Gastroesophageal sphincter (tissue), 4 donors: ENCODE results near the gene MAPT. TPM values are rescaled to one million over a fixed set of nuclear protein-coding genes. Genes with fewer than 3 reads are reported as not detected.

Experiments
- ATAC-seq: fragments of 150-250 bp; one replicate; pipeline ENCODE4 v1.9.1; 2016; ENCODE audit warnings: mild to moderate bottlenecking, moderate library complexity
- H3K27ac ChIP-seq, 4 donors: fragments of 200-600 bp; sonication (generic) in 3 of 4; 1 replicate in 3 of 4; 2 replicates in 1 of 4; pipeline ENCODE4 v1.5.1; 2016 to 2019
- H3K27me3 ChIP-seq: fragments of 200-600 bp; sonication (generic); one replicate; pipeline ENCODE4 v1.5.1; 2019
- H3K36me3 ChIP-seq, 2 donors: fragments of 200-600 bp; sonication (generic); one replicate each; pipeline ENCODE4 v1.5.1; 2019; ENCODE audit warnings: control low read depth in 1 of 2
- H3K4me1 ChIP-seq, 3 donors: fragments of 200-600 bp; sonication (generic); 1 replicate in 2 of 3; 2 replicates in 1 of 3; pipeline ENCODE4 v1.5.1; 2016 to 2019; ENCODE audit warnings: control low read depth in 2 of 3
- H3K4me3 ChIP-seq, 2 donors: fragments of 200-600 bp; sonication (generic); one replicate each; pipeline ENCODE4 v1.5.1; 2019; ENCODE audit warnings: mild to moderate bottlenecking in 1 of 2, moderate library complexity in 1 of 2
- H3K9me3 ChIP-seq, 3 donors: fragments of 200-600 bp; sonication (generic); one replicate each; pipeline ENCODE4 v1.5.1; 2017 to 2019; ENCODE audit warnings: control low read depth in 2 of 3
- EP300 ChIP-seq: sonication (generic); formaldehyde crosslinking; IDR thresholded peaks from one replicate; pipeline ENCODE4 v1.6.1; 2017; ENCODE audit warnings: antibody characterized with exemption, mild to moderate bottlenecking
- POLR2A ChIP-seq, 2 donors: fragments of 450-650 bp; IDR thresholded peaks; one replicate each; pipeline ENCODE4 v1.6.1; 2017; ENCODE audit warnings: antibody characterized with exemption in 2 of 2, mild to moderate bottlenecking in 2 of 2, moderate library complexity in 1 of 2
- POLR2AphosphoS5 ChIP-seq: sonication (generic); formaldehyde crosslinking; IDR thresholded peaks from one replicate; pipeline ENCODE4 v1.6.1; 2017; ENCODE audit warnings: antibody characterized with exemption
- WGBS, 2 donors: methylation state at CpG; one replicate each; pipeline ENCODE4 v1.1.5; 2018; ENCODE audit warnings: low coverage in 1 of 2; 5-methylcytosine and 5-hydroxymethylcytosine counted together
- total RNA-seq, 4 donors: library from RNA; depleted of rRNA; stranded (reverse); fragments of >200 nt; gene quantifications; one replicate each; pipeline ENCODE4 v1.1.0, GENCODE V29; 2016
- TF ChIP-seq, protein P1 (sequence below), 4 experiments: fragments of 200-600 bp in 2 of 4; fragments of 450-650 bp in 2 of 4; sonication (generic) in 1 of 4; IDR thresholded peaks; one replicate each; pipeline ENCODE4 v1.5.1; 2017 to 2019; ENCODE audit warnings: antibody characterized with exemption in 4 of 4, mild to moderate bottlenecking in 2 of 4, moderate library complexity in 2 of 4

Gene MAPT
- total RNA-seq, 4 donors from 2014 or later = 3.4 to 12.2 (median 8.5) TPM

- TF ChIP-seq EP300 (no peak), POLR2A (IDR thresholded peaks at IDR 0.05) (no peak), POLR2AphosphoS5 (no peak)
- TF ChIP-seq, protein P1, sequence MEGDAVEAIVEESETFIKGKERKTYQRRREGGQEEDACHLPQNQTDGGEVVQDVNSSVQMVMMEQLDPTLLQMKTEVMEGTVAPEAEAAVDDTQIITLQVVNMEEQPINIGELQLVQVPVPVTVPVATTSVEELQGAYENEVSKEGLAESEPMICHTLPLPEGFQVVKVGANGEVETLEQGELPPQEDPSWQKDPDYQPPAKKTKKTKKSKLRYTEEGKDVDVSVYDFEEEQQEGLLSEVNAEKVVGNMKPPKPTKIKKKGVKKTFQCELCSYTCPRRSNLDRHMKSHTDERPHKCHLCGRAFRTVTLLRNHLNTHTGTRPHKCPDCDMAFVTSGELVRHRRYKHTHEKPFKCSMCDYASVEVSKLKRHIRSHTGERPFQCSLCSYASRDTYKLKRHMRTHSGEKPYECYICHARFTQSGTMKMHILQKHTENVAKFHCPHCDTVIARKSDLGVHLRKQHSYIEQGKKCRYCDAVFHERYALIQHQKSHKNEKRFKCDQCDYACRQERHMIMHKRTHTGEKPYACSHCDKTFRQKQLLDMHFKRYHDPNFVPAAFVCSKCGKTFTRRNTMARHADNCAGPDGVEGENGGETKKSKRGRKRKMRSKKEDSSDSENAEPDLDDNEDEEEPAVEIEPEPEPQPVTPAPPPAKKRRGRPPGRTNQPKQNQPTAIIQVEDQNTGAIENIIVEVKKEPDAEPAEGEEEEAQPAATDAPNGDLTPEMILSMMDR (IDR thresholded peaks at IDR 0.05) = no peak
- ATAC-seq = no peak
- Histone ChIP-seq H3K27me3 (no peaks in the 10 kb centered on the region), H3K9me3 (no peaks in the 10 kb centered on the region), H3K36me3 (no peaks in the 10 kb centered on the region), H3K27ac (no peak overlapping the region), H3K4me1 (no peaks in the 10 kb centered on the region), H3K4me3 (no peak overlapping the region)
- WGBS, 2 donors = no CpG with 5 or more reads among the region's 2 CpGs
Observed at GRCh38 chr17:45918241-45918745, 23.9 kb downstream of the MAPT start.

DNA sequence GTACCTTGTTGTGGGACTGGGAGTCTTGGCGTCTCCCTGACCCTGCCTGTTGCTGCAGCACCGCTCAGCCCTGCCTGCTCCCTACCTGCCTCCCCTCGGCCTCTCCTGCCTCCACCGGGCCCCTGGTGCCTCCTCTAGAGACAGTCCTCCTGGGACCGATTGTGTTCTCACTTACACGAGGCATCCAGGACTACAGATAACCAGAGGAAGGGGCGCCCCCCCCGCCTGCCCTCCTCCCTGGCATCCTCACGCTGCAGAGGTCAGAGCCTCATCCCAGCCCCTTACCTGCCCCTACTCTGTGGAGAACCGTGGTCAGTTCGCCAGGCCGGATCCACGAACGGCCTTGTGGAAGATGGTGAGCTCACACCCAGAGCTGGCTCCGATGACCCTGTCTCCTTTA, 24.8 kb downstream of the MAPT start:
- ATAC-seq = no peak
- H3K4me1 ChIP-seq = no peaks in the 10 kb centered on the region
- WGBS, 2 donors = 71 to 79% methylated on average over 5 to 6 of the region's 15 CpGs
- H3K36me3 ChIP-seq = no peaks in the 10 kb centered on the region
- no peaks in the 10 kb centered on the region for H3K9me3 ChIP-seq
- no peaks in the 10 kb centered on the region for H3K27me3 ChIP-seq
- no peak overlapping the region for H3K4me3 ChIP-seq
- H3K27ac ChIP-seq = no peak overlapping the region
- TF ChIP-seq EP300 (no peak), POLR2A (IDR thresholded peaks at IDR 0.05) (no peak), POLR2AphosphoS5 (no peak)
- TF ChIP-seq, protein P1 (IDR thresholded peaks at IDR 0.05) = no peak

- 75 to 87% methylated on average over 3 to 5 of the region's 9 CpGs for WGBS, 2 donors
- H3K9me3 ChIP-seq = no peaks in the 10 kb centered on the region
- H3K27me3 ChIP-seq = no peaks in the 10 kb centered on the region
- no peaks in the 10 kb centered on the region for H3K36me3 ChIP-seq
- TF ChIP-seq, protein P1 (IDR thresholded peaks at IDR 0.05) = no peak
- TF ChIP-seq POLR2A (IDR thresholded peaks at IDR 0.05) (no peak), POLR2AphosphoS5 (no peak)
- no peak overlapping the region for H3K4me3 ChIP-seq
- ATAC-seq = no peak
- H3K4me1 ChIP-seq = no peaks in the 10 kb centered on the region
- H3K27ac ChIP-seq = no peak overlapping the region
Observed at GRCh38 chr17:45920083-45920482, 25.7 kb downstream of the MAPT start.

DNA sequence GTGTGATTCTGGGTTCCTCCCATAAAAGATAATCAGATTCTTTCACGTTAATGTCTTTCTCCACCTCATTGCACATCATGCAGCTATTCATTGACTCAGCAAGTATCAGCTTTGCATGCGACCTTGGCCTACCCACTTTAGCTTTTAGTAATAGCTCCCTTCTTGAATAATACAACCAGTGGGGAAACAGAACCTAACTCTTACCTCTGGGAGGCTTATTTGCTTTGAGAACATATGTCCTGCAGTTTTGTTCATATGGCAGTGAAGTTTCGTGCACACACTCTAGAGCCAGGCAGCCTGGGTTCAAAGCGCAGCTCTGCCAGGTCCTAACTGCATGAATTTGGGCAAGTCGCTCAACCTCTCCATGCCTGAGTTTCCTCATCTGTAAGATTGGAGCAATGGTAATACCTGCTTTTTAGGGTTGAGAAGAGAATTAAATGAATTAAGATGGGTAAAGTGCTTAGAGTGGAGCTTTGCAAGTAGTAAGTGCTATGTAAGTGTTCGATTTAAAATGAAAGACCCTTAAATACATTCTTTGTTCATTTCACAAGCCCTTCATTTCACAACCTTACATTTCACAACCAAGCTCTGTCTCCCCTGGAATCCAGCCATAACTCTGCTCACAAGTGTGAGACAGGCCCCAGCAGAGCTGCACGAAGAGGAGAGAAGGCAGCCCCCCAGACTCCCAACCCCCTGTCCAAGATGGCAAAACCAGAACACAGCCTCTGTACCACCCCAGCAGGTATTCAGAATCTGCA, 29.3 kb downstream of the MAPT start:
- Histone ChIP-seq H3K36me3 (no peaks in the 10 kb centered on the region), H3K9me3 (peaks cover 0 to 10% (median 0%) of the 10 kb centered on the region in 3 donors), H3K27me3 (no peaks in the 10 kb centered on the region), H3K4me3 (no peak overlapping the region), H3K27ac (no peak overlapping the region), H3K4me1 (no peaks in the 10 kb centered on the region)
- ATAC-seq = no peak
- TF ChIP-seq POLR2A (IDR thresholded peaks at IDR 0.05) (no peak), POLR2AphosphoS5 (no peak), EP300 (no peak)
- TF ChIP-seq, protein P1 (IDR thresholded peaks at IDR 0.05) = no peak
- 48 to 74% methylated on average over 3 to 4 of the region's 7 CpGs for WGBS, 2 donors

GRCh38 chr17:45924332-45924820, 30.0 kb downstream of the MAPT start:
- WGBS, 2 donors = 58 to 82% methylated on average over 3 to 5 of the region's 10 CpGs
- no peak overlapping the region for H3K27ac ChIP-seq
- no peaks in the 10 kb centered on the region for H3K27me3 ChIP-seq
- H3K9me3 ChIP-seq = peaks cover 0 to 15% (median 0%) of the 10 kb centered on the region in 3 donors
- ATAC-seq = no peak
- no peaks in the 10 kb centered on the region for H3K36me3 ChIP-seq
- no peak overlapping the region for H3K4me3 ChIP-seq
- no peaks in the 10 kb centered on the region for H3K4me1 ChIP-seq
- TF ChIP-seq POLR2AphosphoS5 (no peak), POLR2A (IDR thresholded peaks at IDR 0.05) (no peak), EP300 (no peak)
- TF ChIP-seq, protein P1 (IDR thresholded peaks at IDR 0.05) = no peak
